Inflammatory macrophage (primary cell): ENCODE data around the gene PHLDB2.

Experiments used
- DNase-seq, 2 donors: peaks; one replicate each; pipeline ENCODE4 v3.0.0-alpha.2; 2020 to 2022

PHLDB2 gene

GRCh38 chr3:111926266-111926676 lies 67.2 kb downstream of the PHLDB2 start:
- no peak for DNase-seq

GRCh38 chr3:111928613-111929012 lies 69.5 kb downstream of the PHLDB2 start:
- no peak for DNase-seq

GRCh38 chr3:111929484-111929883 lies 70.4 kb downstream of the PHLDB2 start:
- no peak for DNase-seq

- no peak for DNase-seq
Observed at GRCh38 chr3:111932946-111933345, 73.9 kb downstream of the PHLDB2 start.

GRCh38 chr3:111936191-111936841 lies 77.3 kb downstream of the PHLDB2 start:
- no peak for DNase-seq

- DNase-seq, result no peak
Observed at GRCh38 chr3:111936967-111937366, 77.9 kb downstream of the PHLDB2 start.

- no peak for DNase-seq
Observed at GRCh38 chr3:111937871-111938270, 78.8 kb downstream of the PHLDB2 start.

GRCh38 chr3:111939873-111940272 lies 80.8 kb downstream of the PHLDB2 start:
- no peak for DNase-seq

- no peak for DNase-seq
Observed at GRCh38 chr3:111943533-111943932, 84.5 kb downstream of the PHLDB2 start.

GRCh38 chr3:111944372-111944771 lies 85.3 kb downstream of the PHLDB2 start:
- peak in 1 of 2 donors; percentile 18 for DNase-seq

- no peak for DNase-seq
Observed at GRCh38 chr3:111947231-111947630, 88.2 kb downstream of the PHLDB2 start.

- no peak for DNase-seq
Observed at GRCh38 chr3:111948786-111949185, 89.7 kb downstream of the PHLDB2 start.

GRCh38 chr3:111949712-111950111 lies 90.6 kb downstream of the PHLDB2 start:
- no peak for DNase-seq

GRCh38 chr3:111951032-111951431 lies 92.0 kb downstream of the PHLDB2 start:
- DNase-seq, result no peak

GRCh38 chr3:111952086-111952485 lies 93.0 kb downstream of the PHLDB2 start:
- DNase-seq, result no peak

GRCh38 chr3:111952866-111953450 lies 93.9 kb downstream of the PHLDB2 start:
- DNase-seq, result no peak

GRCh38 chr3:111954228-111954990 lies 95.3 kb downstream of the PHLDB2 start:
- DNase-seq, result no peak

- DNase-seq, result no peak
Observed at GRCh38 chr3:111955876-111956275, 96.8 kb downstream of the PHLDB2 start.

- no peak for DNase-seq
Observed at GRCh38 chr3:111956449-111956848, 97.4 kb downstream of the PHLDB2 start.

- DNase-seq, result no peak
Observed at GRCh38 chr3:111956995-111957734, 98.1 kb downstream of the PHLDB2 start.

- no peak for DNase-seq
Observed at GRCh38 chr3:111961461-111962164, 102.5 kb downstream of the PHLDB2 start.

- peak; percentile 58 to 65 for DNase-seq
Observed at GRCh38 chr3:111963424-111963823, 104.4 kb downstream of the PHLDB2 start.

- no peak for DNase-seq
Observed at GRCh38 chr3:111965484-111965883, 106.4 kb downstream of the PHLDB2 start.
